ENCODE measurements around the gene ZNF474. TPM values are rescaled to one million over a fixed set of nuclear protein-coding genes. Genes with fewer than 3 reads are reported as not detected.

Gene ZNF474
- total RNA-seq, 1 donor from 2014 or later: 0.26 TPM

DNA sequence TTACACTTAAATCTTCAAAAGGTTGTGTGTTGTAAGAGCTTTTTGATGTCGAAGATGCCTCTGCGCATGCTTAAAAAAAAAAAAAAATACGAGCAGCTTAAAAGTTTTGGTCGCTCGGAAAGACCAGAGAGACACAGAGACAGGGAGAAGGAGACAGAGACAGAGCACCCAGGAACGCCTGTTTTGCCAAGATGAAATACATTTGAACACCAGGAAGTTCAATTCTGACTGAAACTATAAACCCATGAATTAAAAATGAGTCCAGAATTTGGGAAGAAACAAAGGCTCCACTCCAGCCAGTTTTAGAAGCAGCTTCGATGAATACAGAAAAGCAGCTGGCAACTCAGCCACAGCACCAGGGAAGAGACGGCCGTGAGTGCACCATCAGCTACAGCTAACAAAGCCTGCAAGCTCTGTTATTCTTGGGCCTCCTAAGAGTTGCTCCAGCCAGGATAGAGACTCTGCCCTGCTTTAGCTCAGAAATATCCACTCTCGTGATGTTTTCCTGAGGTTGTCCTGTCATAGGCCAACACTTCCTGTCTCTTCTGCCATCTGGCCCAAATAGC is 2.5 kb upstream of the ZNF474 start:
- no peak for DNase-seq (ENCODE audit: low read depth)
- Histone ChIP-seq H3K36me3 (ENCODE audit: control insufficient read depth, insufficient read depth, low read length) (no peaks in the 10 kb centered on the region), H3K4me3 (ENCODE audit: low read depth, low read length) (no peak overlapping the region), H3K27me3 (ENCODE audit: control insufficient read depth, insufficient read depth, low read length) (no peaks in the 10 kb centered on the region)
- FAIRE-seq: no peak
- TF ChIP-seq, protein P1, sequence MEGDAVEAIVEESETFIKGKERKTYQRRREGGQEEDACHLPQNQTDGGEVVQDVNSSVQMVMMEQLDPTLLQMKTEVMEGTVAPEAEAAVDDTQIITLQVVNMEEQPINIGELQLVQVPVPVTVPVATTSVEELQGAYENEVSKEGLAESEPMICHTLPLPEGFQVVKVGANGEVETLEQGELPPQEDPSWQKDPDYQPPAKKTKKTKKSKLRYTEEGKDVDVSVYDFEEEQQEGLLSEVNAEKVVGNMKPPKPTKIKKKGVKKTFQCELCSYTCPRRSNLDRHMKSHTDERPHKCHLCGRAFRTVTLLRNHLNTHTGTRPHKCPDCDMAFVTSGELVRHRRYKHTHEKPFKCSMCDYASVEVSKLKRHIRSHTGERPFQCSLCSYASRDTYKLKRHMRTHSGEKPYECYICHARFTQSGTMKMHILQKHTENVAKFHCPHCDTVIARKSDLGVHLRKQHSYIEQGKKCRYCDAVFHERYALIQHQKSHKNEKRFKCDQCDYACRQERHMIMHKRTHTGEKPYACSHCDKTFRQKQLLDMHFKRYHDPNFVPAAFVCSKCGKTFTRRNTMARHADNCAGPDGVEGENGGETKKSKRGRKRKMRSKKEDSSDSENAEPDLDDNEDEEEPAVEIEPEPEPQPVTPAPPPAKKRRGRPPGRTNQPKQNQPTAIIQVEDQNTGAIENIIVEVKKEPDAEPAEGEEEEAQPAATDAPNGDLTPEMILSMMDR (IDR thresholded peaks at IDR 0.05; ENCODE audit: insufficient read depth, low read length, severe bottlenecking): no peak

DNA sequence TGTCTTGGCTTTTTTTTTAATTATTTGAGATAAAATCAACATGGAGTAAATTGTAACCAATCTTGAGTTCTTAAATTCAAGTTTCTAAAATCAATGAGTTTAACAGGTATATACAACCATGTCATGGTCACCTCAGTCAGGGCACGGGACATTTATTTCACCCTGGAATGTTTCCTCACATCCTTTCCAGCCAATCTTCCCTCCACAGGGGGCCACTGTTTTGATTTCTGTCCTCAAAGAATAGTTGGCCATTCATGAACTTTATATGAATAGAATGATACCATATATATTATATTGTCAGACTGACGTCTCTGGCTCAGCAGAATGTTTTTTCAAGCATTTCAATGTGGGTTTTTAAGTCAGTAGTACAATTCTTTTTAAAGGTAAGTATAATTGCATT is 806 bp downstream of the ZNF474 start:
- Histone ChIP-seq H3K27me3 (ENCODE audit: control insufficient read depth, insufficient read depth, low read length) (no peaks in the 10 kb centered on the region), H3K36me3 (ENCODE audit: control insufficient read depth, insufficient read depth, low read length) (no peaks in the 10 kb centered on the region), H3K4me3 (ENCODE audit: low read depth, low read length) (no peak overlapping the region)
- TF ChIP-seq, protein P1 (IDR thresholded peaks at IDR 0.05; ENCODE audit: insufficient read depth, low read length, severe bottlenecking): no peak
- FAIRE-seq (no peak), DNase-seq (ENCODE audit: low read depth) (no peak)

DNA sequence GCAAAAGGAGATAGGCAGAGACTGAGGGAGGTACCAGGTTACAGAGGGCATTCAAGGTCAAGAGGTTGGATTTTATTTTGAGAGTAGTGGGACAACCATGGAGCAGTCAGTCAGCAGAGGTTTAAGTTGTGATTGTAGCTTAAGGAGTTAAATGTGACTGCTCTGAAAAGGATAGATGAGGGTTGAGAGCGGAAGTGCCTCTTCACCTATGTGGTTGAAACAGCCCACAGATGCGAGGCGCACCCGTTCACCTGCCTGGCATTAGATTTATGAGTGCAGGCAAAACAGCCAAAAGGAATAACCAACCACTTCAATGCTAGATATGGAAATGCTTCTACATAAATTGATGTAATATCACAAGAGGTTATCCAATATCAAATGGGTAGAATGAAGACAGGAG is 8.4 kb downstream of the ZNF474 start:
- Histone ChIP-seq H3K4me3 (ENCODE audit: low read depth, low read length) (no peak overlapping the region), H3K36me3 (ENCODE audit: control insufficient read depth, insufficient read depth, low read length) (no peaks in the 10 kb centered on the region), H3K27me3 (ENCODE audit: control insufficient read depth, insufficient read depth, low read length) (no peaks in the 10 kb centered on the region)
- FAIRE-seq (no peak), DNase-seq (ENCODE audit: low read depth) (no peak)
- TF ChIP-seq, protein P1 (IDR thresholded peaks at IDR 0.05; ENCODE audit: insufficient read depth, low read length, severe bottlenecking): no peak

DNA sequence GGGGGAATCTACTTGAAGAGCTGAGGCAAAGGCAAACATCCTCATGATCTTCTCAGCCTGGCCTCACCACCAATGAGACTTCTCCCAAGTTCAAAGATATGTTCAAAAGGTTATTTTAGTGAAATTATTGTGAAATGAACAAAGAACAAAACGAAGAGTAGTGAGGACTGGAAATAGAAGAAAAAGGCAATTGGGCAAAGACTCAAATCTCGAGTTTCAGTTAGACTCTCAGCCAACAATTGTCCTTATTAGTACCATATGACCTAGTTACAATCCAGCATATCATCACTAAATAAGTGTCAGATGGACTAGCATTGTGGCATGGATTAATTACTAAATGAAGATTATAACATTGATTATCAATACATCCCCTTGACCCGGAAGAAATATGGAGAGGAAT is 9.0 kb downstream of the ZNF474 start:
- Histone ChIP-seq H3K36me3 (ENCODE audit: control insufficient read depth, insufficient read depth, low read length) (no peaks in the 10 kb centered on the region), H3K27me3 (ENCODE audit: control insufficient read depth, insufficient read depth, low read length) (no peaks in the 10 kb centered on the region), H3K4me3 (ENCODE audit: low read depth, low read length) (no peak overlapping the region)
- no peak for DNase-seq (ENCODE audit: low read depth)
- TF ChIP-seq, protein P1 (IDR thresholded peaks at IDR 0.05; ENCODE audit: insufficient read depth, low read length, severe bottlenecking): no peak
- no peak for FAIRE-seq

DNA sequence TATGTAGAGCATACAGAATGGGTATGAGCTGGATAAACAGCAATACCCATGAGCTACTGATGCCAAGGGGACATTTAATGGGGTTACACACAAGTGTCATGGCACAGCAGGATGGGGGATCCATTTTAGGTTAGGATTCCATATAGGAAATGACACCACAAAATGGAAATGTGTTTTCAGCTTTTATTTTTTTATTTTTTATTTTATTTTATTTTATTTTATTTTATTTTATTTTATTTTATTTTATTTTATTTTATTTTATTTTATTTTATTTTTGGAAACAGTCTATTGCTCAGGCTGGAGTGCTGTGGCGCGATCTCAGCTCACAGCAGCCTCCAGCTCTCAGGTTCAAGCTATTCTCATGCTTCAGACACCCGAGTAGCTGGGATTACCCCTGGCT is 11.6 kb downstream of the ZNF474 start:
- TF ChIP-seq, protein P1 (IDR thresholded peaks at IDR 0.05; ENCODE audit: insufficient read depth, low read length, severe bottlenecking): no peak
- DNase-seq (ENCODE audit: low read depth) (no peak), FAIRE-seq (no peak)
- no peak overlapping the region for H3K4me3 ChIP-seq (ENCODE audit: low read depth, low read length)
- H3K27me3 ChIP-seq (ENCODE audit: control insufficient read depth, insufficient read depth, low read length): no peaks in the 10 kb centered on the region
- H3K36me3 ChIP-seq (ENCODE audit: control insufficient read depth, insufficient read depth, low read length): no peaks in the 10 kb centered on the region

DNA sequence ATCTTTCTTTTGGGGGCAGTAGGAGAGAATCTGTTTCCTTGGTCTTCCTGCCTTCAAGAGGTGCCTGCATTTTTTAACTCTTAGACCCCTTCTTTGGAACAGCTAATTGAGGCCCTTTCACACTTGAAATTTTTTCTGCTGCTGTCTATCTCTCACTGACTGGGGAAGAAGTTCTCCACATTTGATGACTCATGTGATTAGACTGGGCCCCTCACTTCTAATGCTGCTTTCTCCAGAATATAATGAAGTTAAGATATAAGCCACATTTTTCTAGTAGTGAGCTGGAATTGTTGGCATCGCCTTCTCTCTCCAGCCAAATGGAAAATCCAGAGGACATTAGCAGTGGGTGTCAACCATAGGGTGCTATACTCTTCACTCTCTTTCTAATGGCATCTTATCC is 12.4 kb downstream of the ZNF474 start:
- DNase-seq (ENCODE audit: low read depth) (no peak), FAIRE-seq (no peak)
- no peaks in the 10 kb centered on the region for H3K36me3 ChIP-seq (ENCODE audit: control insufficient read depth, insufficient read depth, low read length)
- no peak overlapping the region for H3K4me3 ChIP-seq (ENCODE audit: low read depth, low read length)
- H3K27me3 ChIP-seq (ENCODE audit: control insufficient read depth, insufficient read depth, low read length): no peaks in the 10 kb centered on the region
- TF ChIP-seq, protein P1 (IDR thresholded peaks at IDR 0.05; ENCODE audit: insufficient read depth, low read length, severe bottlenecking): no peak

All from bronchial epithelial cell (primary cell).